HepG2 (cell line): ENCODE data around the gene SAPCD2. TPM values are rescaled to one million over a fixed set of nuclear protein-coding genes. Genes with fewer than 3 reads are reported as not detected.

Experiments
- GMEB1 ChIP-seq: sonication (generic); formaldehyde crosslinking; IDR thresholded peaks from 2 replicates; pipeline ENCODE4 v1.5.1; 2020; ENCODE audit warnings: missing genetic modification reagents, mild to moderate bottlenecking, borderline replicate concordance
- HIC2 ChIP-seq: sonication (generic); formaldehyde crosslinking; IDR thresholded peaks from 2 replicates; pipeline ENCODE4 v1.9.0; 2022; ENCODE audit warnings: low read depth, missing genetic modification reagents
- HNF4A ChIP-seq: sonication (generic); formaldehyde crosslinking; IDR thresholded peaks from 2 replicates; pipeline ENCODE4 v1.4.0; 2020; ENCODE audit warnings: missing genetic modification reagents
- HOXA5 ChIP-seq: sonication (generic); formaldehyde crosslinking; IDR thresholded peaks from 2 replicates; pipeline ENCODE4 v1.4.0; 2020; ENCODE audit warnings: missing genetic modification reagents
- LCORL ChIP-seq, 2 experiments: fragments of 450-650 bp in 1 of 2; sonication (generic) in 1 of 2; formaldehyde crosslinking in 1 of 2; IDR thresholded peaks; 2 replicates each; pipeline versions ENCODE4 v1.5.0 to v1.6.1; 2017 to 2020; ENCODE audit warnings: antibody characterized with exemption in 1 of 2, missing genetic modification reagents in 1 of 2
- NPAS2 ChIP-seq: sonication (generic); formaldehyde crosslinking; IDR thresholded peaks from 2 replicates; pipeline ENCODE4 v1.8.0; 2022; ENCODE audit warnings: mild to moderate bottlenecking, missing genetic modification reagents, borderline replicate concordance
- SETDB1 ChIP-seq: sonication (generic); formaldehyde crosslinking; IDR thresholded peaks from 2 replicates; pipeline ENCODE4 v1.5.1; 2020; ENCODE audit warnings: missing genetic modification reagents, mild to moderate bottlenecking, borderline replicate concordance
- SIN3A ChIP-seq: IDR thresholded peaks from 2 replicates; pipeline ENCODE4 v1.6.1; 2011; ENCODE audit warnings: low read depth, mild to moderate bottlenecking, control low read depth, low read length, borderline replicate concordance
- TEAD3 ChIP-seq: optimal IDR thresholded peaks from 2 replicates; pipeline ENCODE3; 2016; ENCODE audit warnings: borderline replicate concordance
- ZBTB14 ChIP-seq: sonication (generic); formaldehyde crosslinking; IDR thresholded peaks from 2 replicates; pipeline ENCODE4 v1.4.0; 2020; ENCODE audit warnings: missing genetic modification reagents
- ZBTB43 ChIP-seq: sonication (generic); formaldehyde crosslinking; conservative IDR thresholded peaks from 2 replicates; pipeline ENCODE4 v1.4.0; 2020; ENCODE audit warnings: missing genetic modification reagents
- ZNF451 ChIP-seq: sonication (generic); formaldehyde crosslinking; IDR thresholded peaks from 2 replicates; pipeline ENCODE4 v1.5.0; 2020; ENCODE audit warnings: mild to moderate bottlenecking, missing genetic modification reagents
- ZNF609 ChIP-seq: sonication (generic); formaldehyde crosslinking; IDR thresholded peaks from 2 replicates; pipeline ENCODE4 v1.4.0; 2020; ENCODE audit warnings: mild to moderate bottlenecking, missing genetic modification reagents, borderline replicate concordance
- ZZZ3 ChIP-seq: sonication (generic); formaldehyde crosslinking; IDR thresholded peaks from 2 replicates; pipeline ENCODE4 v1.4.0; 2020; ENCODE audit warnings: missing genetic modification reagents, mild to moderate bottlenecking, borderline replicate concordance
- polyA plus RNA-seq, 8 experiments: library from polyadenylated mRNA; depleted of rRNA in 3 of 8; stranded (reverse) in 7 of 8; unstranded in 1 of 8; fragments of >200 nt; fragmentation: Illumina TruSeq in 4 of 8; extraction: Trizol in 4 of 8; gene quantifications; 2 replicates each; pipeline versions ENCODE4 v1.2.1 to v1.2.3, GENCODE V29; 2011 to 2016; ENCODE audit warnings: low read depth in 4 of 8, missing spikeins in 1 of 8, mixed read lengths in 1 of 8; ENCODE audit not compliant: insufficient read depth in 1 of 8
- total RNA-seq, 5 experiments: library from RNA; depleted of rRNA; stranded (reverse); fragments of >200 nt; fragmentation: Illumina TruSeq; extraction: Trizol; gene quantifications; 2 replicates each; pipeline ENCODE4 v1.2.3, GENCODE V29; 2016; ENCODE audit warnings: low read depth in 1 of 5

Gene SAPCD2
- total and polyA plus RNA-seq, 2 of the 13 experiments (the other 11 are each of a cell fraction or from before 2014, with no cell fraction given): 21.9 to 42.8 TPM

GRCh38 chr9:137046088-137046787 is 24.1 kb downstream of the SAPCD2 start, which contains the start of gene NPDC1 (continued):
- TF ChIP-seq ZBTB14 (CRISPR knock-in tag) (no peak), HOXA5 (CRISPR knock-in tag) (peak; percentile 93), SIN3A (peak; percentile 94; the same call in 1 of the 2 replicates), ZBTB43 (peak; percentile 47; the same call in 1 of the 2 replicates), GMEB1 (no peak; the same call in 1 of the 2 replicates), HNF4A (CRISPR knock-in tag) (no peak), NPAS2 (CRISPR knock-in tag) (no peak), ZNF609 (0 out of 2 replicates have a peak, but pooled peaks have one; percentile 43), ZZZ3 (CRISPR knock-in tag) (no peak), LCORL (IDR thresholded peaks at IDR 0.05) (no peak), LCORL (CRISPR knock-in tag; IDR thresholded peaks at IDR 0.05) (0 out of 2 replicates have a peak, but pooled peaks have one; percentile 84), SETDB1 (CRISPR knock-in tag) (no peak), HIC2 (CRISPR knock-in tag) (0 out of 2 replicates have a peak, but pooled peaks have one; percentile 26), TEAD3 (CRISPR knock-in tag) (no peak), ZNF451 (CRISPR knock-in tag) (peak; percentile 83; the same call in 1 of the 2 replicates)
